Fibroblast of lung (primary cell): ENCODE measurements around the gene SYNDIG1.

ENCODE experiments used
- EZH2 ChIP-seq: IDR thresholded peaks from 2 replicates; pipeline ENCODE4 v1.5.1; 2012; ENCODE audit warnings: low read length, control low read depth, mild to moderate bottlenecking; ENCODE audit errors: missing control alignments
- TF ChIP-seq, protein P1 (sequence below), 2 donors: IDR thresholded peaks in 1 of 2; conservative IDR thresholded peaks in 1 of 2; 1 replicate in 1 of 2; 2 replicates in 1 of 2; pipeline ENCODE4 v1.5.1; 2011 to 2012; ENCODE audit warnings: low read length in 2 of 2, control low read depth in 1 of 2, inconsistent platforms in 1 of 2, low read depth in 1 of 2, mild to moderate bottlenecking in 1 of 2

DNA sequence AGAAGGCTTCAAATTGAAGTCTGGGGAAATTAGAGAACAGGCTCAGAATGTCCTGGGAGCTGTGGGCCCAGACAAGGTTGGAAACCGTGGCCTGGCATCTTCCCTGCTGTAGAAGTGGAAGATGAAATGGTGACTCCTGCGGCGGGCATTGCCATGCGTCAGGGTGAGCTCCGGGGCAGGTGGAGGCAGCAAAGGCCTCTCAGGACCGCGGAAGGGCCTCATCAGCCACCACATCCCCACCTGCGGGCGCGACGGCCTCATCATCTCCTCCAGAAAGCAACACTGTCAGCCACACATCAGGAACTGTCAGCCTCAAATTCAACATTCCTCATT is 161.7 kb downstream of the SYNDIG1 start:
- TF ChIP-seq, protein P1, sequence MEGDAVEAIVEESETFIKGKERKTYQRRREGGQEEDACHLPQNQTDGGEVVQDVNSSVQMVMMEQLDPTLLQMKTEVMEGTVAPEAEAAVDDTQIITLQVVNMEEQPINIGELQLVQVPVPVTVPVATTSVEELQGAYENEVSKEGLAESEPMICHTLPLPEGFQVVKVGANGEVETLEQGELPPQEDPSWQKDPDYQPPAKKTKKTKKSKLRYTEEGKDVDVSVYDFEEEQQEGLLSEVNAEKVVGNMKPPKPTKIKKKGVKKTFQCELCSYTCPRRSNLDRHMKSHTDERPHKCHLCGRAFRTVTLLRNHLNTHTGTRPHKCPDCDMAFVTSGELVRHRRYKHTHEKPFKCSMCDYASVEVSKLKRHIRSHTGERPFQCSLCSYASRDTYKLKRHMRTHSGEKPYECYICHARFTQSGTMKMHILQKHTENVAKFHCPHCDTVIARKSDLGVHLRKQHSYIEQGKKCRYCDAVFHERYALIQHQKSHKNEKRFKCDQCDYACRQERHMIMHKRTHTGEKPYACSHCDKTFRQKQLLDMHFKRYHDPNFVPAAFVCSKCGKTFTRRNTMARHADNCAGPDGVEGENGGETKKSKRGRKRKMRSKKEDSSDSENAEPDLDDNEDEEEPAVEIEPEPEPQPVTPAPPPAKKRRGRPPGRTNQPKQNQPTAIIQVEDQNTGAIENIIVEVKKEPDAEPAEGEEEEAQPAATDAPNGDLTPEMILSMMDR (conservative IDR thresholded peaks at IDR 0.05 in 1 of 2, IDR thresholded peaks at IDR 0.05 in 1 of 2; ENCODE audit: low read depth in 1 of 2, low read length in 2 of 2): no peak
- no peak for TF ChIP-seq EZH2
